H1 (cell line): ENCODE results near the gene WFDC5. TPM values are rescaled to one million over a fixed set of nuclear protein-coding genes. Genes with fewer than 3 reads are reported as not detected.

Source experiments
- CTCF ChIA-PET: fragments of 300-600 bp; sonication (Branson Sonifier 250); formaldehyde crosslinking; loops from one replicate; lab custom pipeline; 2021; ENCODE audit not compliant: partially characterized antibody; lab: Charles Lee
- POLR2A ChIA-PET: fragments of 300-600 bp; sonication (Branson Sonifier 250); formaldehyde crosslinking; loops from one replicate; lab custom pipeline; 2021; ENCODE audit warnings: inconsistent platforms; ENCODE audit not compliant: partially characterized antibody; lab: Charles Lee
- DNase-seq, 2 experiments: peaks; one replicate each; pipeline versions ENCODE4 v3.0.0 to v3.0.0-alpha.2; 2010 to 2022; ENCODE audit warnings: low spot score in 2 of 2, low read depth in 1 of 2, mixed read lengths in 1 of 2
- FAIRE-seq: peaks from 2 replicates; lab custom pipeline; 2011; peaks lifted over from hg19 to GRCh38; lab: Jason Lieb, UNC
- H2AFZ ChIP-seq: 2 replicates; pipeline ENCODE4 v1.8.1; 2012; ENCODE audit warnings: low read length, inconsistent platforms
- H2AK5ac ChIP-seq: 2 replicates; pipeline ENCODE4 v1.6.1; 2013; ENCODE audit warnings: low read depth, low read length
- H2BK120ac ChIP-seq: replicated peaks from 2 replicates; pipeline ENCODE3; 2013; ENCODE audit warnings: low read depth, low read length, inconsistent platforms
- H2BK12ac ChIP-seq: 2 replicates; pipeline ENCODE4 v1.6.1; 2013; ENCODE audit warnings: low read depth, low read length
- H2BK15ac ChIP-seq: 2 replicates; pipeline ENCODE4 v1.6.1; 2013; ENCODE audit warnings: low read length
- H2BK20ac ChIP-seq: 2 replicates; pipeline ENCODE4 v1.6.1; 2013; ENCODE audit warnings: low read length
- H2BK5ac ChIP-seq: 2 replicates; pipeline ENCODE4 v1.6.1; 2013; ENCODE audit warnings: low read depth, low read length
- H3K14ac ChIP-seq: 2 replicates; pipeline ENCODE4 v1.6.1; 2013; ENCODE audit warnings: inconsistent platforms; ENCODE audit not compliant: insufficient read length
- H3K18ac ChIP-seq: 2 replicates; pipeline ENCODE4 v1.6.1; 2013; ENCODE audit warnings: low read length; ENCODE audit errors: extremely low read depth
- H3K23ac ChIP-seq: 2 replicates; pipeline ENCODE4 v1.6.1; 2013; ENCODE audit warnings: inconsistent platforms; ENCODE audit not compliant: insufficient read length
- H3K23me2 ChIP-seq: 2 replicates; pipeline ENCODE4 v1.6.1; 2013; ENCODE audit warnings: low read depth, low read length
- H3K27ac ChIP-seq: 2 replicates; pipeline ENCODE4 v1.6.1; 2011; ENCODE audit warnings: low read depth, low read length, inconsistent platforms
- H3K27me3 ChIP-seq, 4 experiments: replicated peaks in 1 of 4; 1 replicate in 1 of 4; 2 replicates in 3 of 4; pipeline versions ENCODE4 v1.6.1 to v1.8.1; 2011 to 2013; ENCODE audit warnings: low read length in 3 of 4, mild to moderate bottlenecking in 3 of 4, inconsistent platforms in 2 of 4, mixed read lengths in 2 of 4, moderate library complexity in 1 of 4; ENCODE audit not compliant: control insufficient read depth in 3 of 4, insufficient read depth in 3 of 4; ENCODE audit errors: extremely low read depth in 1 of 4
- H3K36me3 ChIP-seq, 4 experiments: 2 replicates each; pipeline versions ENCODE4 v1.6.1 to v1.8.1; 2011 to 2013; ENCODE audit warnings: mild to moderate bottlenecking in 4 of 4, low read length in 3 of 4, moderate library complexity in 2 of 4, control low read depth in 1 of 4, inconsistent platforms in 1 of 4; ENCODE audit not compliant: insufficient read depth in 4 of 4, control insufficient read depth in 2 of 4
- H3K4ac ChIP-seq: replicated peaks from 2 replicates; pipeline ENCODE3; 2013; ENCODE audit warnings: low read length, low read depth, mixed read lengths, inconsistent platforms; ENCODE audit not compliant: insufficient read length
- H3K4me1 ChIP-seq, 4 experiments: replicated peaks in 1 of 4; 1 replicate in 1 of 4; 2 replicates in 3 of 4; pipeline versions ENCODE4 v1.6.1 to v1.8.1; 2011 to 2013; ENCODE audit warnings: low read length in 3 of 4, inconsistent platforms in 2 of 4, mixed read lengths in 1 of 4; ENCODE audit not compliant: insufficient read depth in 4 of 4, control insufficient read depth in 3 of 4
- H3K4me2 ChIP-seq, 2 experiments: 2 replicates each; pipeline versions ENCODE4 v1.6.1 to v1.8.1; 2011 to 2013; ENCODE audit warnings: low read depth in 2 of 2, low read length in 2 of 2, control low read depth in 1 of 2, inconsistent platforms in 1 of 2, mild to moderate bottlenecking in 1 of 2; ENCODE audit not compliant: insufficient read depth in 1 of 2
- H3K4me3 ChIP-seq, 4 experiments: fragments of 200-600, 300-600 bp in 1 of 4; sonication (generic), shearing (Covaris generic), sonication (Bioruptor Twin) in 1 of 4; 2 replicates each; pipeline versions ENCODE4 v1.5.1 to v1.8.1; 2011 to 2016; ENCODE audit warnings: low read length in 4 of 4, low read depth in 3 of 4, control low read depth in 2 of 4, inconsistent platforms in 2 of 4, mild to moderate bottlenecking in 2 of 4, mixed read lengths in 1 of 4, moderate library complexity in 1 of 4; ENCODE audit not compliant: insufficient read depth in 2 of 4; ENCODE audit errors: extremely low read depth in 1 of 4
- H3K56ac ChIP-seq: replicated peaks from 2 replicates; pipeline ENCODE3; 2013; ENCODE audit warnings: low read depth, mild to moderate bottlenecking, mixed read lengths, low read length, inconsistent platforms; ENCODE audit not compliant: insufficient read length
- H3K79me1 ChIP-seq: 2 replicates; pipeline ENCODE4 v1.6.1; 2013; ENCODE audit warnings: low read depth, low read length, control low read depth
- H3K79me2 ChIP-seq, 2 experiments: 2 replicates each; pipeline versions ENCODE4 v1.6.1 to v1.8.1; 2012 to 2013; ENCODE audit warnings: low read length in 2 of 2, mild to moderate bottlenecking in 2 of 2, inconsistent platforms in 1 of 2; ENCODE audit not compliant: insufficient read depth in 2 of 2, control insufficient read depth in 1 of 2
- H3K9ac ChIP-seq, 4 experiments: replicated peaks in 1 of 4; 1 replicate in 1 of 4; 2 replicates in 3 of 4; pipeline versions ENCODE4 v1.6.1 to v1.8.1; 2011 to 2013; ENCODE audit warnings: low read depth in 3 of 4, low read length in 3 of 4, control low read depth in 2 of 4, mild to moderate bottlenecking in 2 of 4, moderate library complexity in 2 of 4, inconsistent platforms in 1 of 4; ENCODE audit errors: extremely low read depth in 1 of 4
- H3K9me3 ChIP-seq, 2 experiments: 2 replicates each; pipeline versions ENCODE4 v1.6.1 to v1.8.1; 2012 to 2013; ENCODE audit warnings: mild to moderate bottlenecking in 2 of 2, moderate library complexity in 2 of 2, control low read depth in 1 of 2, inconsistent platforms in 1 of 2, low read depth in 1 of 2, low read length in 1 of 2, mixed read lengths in 1 of 2; ENCODE audit not compliant: insufficient read depth in 2 of 2
- H4K20me1 ChIP-seq, 2 experiments: replicated peaks in 1 of 2; 2 replicates each; pipeline versions ENCODE3 to v1.8.1; 2011 to 2013; ENCODE audit warnings: inconsistent platforms in 2 of 2, low read length in 2 of 2, mild to moderate bottlenecking in 1 of 2; ENCODE audit not compliant: insufficient read depth in 2 of 2, control insufficient read depth in 1 of 2
- H4K5ac ChIP-seq: 2 replicates; pipeline ENCODE4 v1.6.1; 2013; ENCODE audit warnings: low read length, low read depth, mixed read lengths, inconsistent platforms; ENCODE audit not compliant: insufficient read length
- H4K8ac ChIP-seq: 2 replicates; pipeline ENCODE4 v1.8.0; 2013; ENCODE audit warnings: mild to moderate bottlenecking, moderate library complexity, low read length, inconsistent platforms; ENCODE audit not compliant: insufficient read depth; ENCODE audit errors: extremely low read depth
- H4K91ac ChIP-seq: replicated peaks from 2 replicates; pipeline ENCODE3; 2013; ENCODE audit warnings: low read length, mixed read lengths, inconsistent platforms; ENCODE audit not compliant: insufficient read length
- RBBP5 ChIP-seq: IDR thresholded peaks from 2 replicates; pipeline ENCODE4 v1.7.1; 2012; ENCODE audit warnings: low read depth, mild to moderate bottlenecking, inconsistent platforms, low read length, moderate library complexity, borderline replicate concordance
- SP2 ChIP-seq: IDR thresholded peaks from 2 replicates; pipeline ENCODE4 v1.6.1; 2012; ENCODE audit warnings: mild to moderate bottlenecking, low read length, inconsistent platforms
- WGBS, 2 experiments: shearing (Covaris generic) in 1 of 2; methylation state at CpG; one replicate each; pipeline versions ENCODE4 v1.1.6 to v1.1.7; 2013 to 2015; ENCODE audit warnings: low lambda C conversion rate in 2 of 2, mixed read lengths in 2 of 2, inconsistent platforms in 1 of 2, low coverage in 1 of 2, missing lambda C conversion rate in 1 of 2; ENCODE audit not compliant: insufficient replicate concordance in 2 of 2, insufficient coverage in 1 of 2, insufficient read length in 1 of 2; ENCODE audit errors: extremely low coverage in 1 of 2, missing lambda C conversion rate in 1 of 2; 5-methylcytosine and 5-hydroxymethylcytosine counted together
- polyA plus RNA-seq, 7 experiments: library from polyadenylated mRNA; depleted of rRNA in 3 of 7; stranded (reverse) in 5 of 7; unstranded in 2 of 7; fragments of >200 nt in 5 of 7; fragments of 200-250 nt in 2 of 7; gene quantifications; 1 replicate in 5 of 7; 2 replicates in 1 of 7; 4 replicates in 1 of 7; pipeline versions ENCODE4 v1.2.1 to v1.2.3, GENCODE V29; 2011 to 2013; ENCODE audit warnings: missing spikeins in 2 of 7, mixed read lengths in 2 of 7
- total RNA-seq: library from RNA; stranded (reverse); fragmentation: NEBNext Ultra II Directional; extraction: Animal tissue kit (Norgen Biotek cat#: 25700); gene quantifications from 2 replicates; pipeline ENCODE4 v1.2.1, GENCODE V29; 2021
- TF ChIP-seq, protein P1 (sequence below), 3 experiments: IDR thresholded peaks; 1 replicate in 2 of 3; 2 replicates in 1 of 3; pipeline versions ENCODE4 v1.5.1 to v1.6.1; 2011; ENCODE audit warnings: low read length in 3 of 3, mild to moderate bottlenecking in 3 of 3, inconsistent platforms in 2 of 3, low read depth in 1 of 3, moderate library complexity in 1 of 3; ENCODE audit not compliant: insufficient read depth in 1 of 3; ENCODE audit errors: control extremely low read depth in 1 of 3

The WFDC5 gene
- total and polyA plus RNA-seq, 2 of the 8 experiments (the other 6 are each of a cell fraction or from before 2014, with no cell fraction given), result not detected

DNA sequence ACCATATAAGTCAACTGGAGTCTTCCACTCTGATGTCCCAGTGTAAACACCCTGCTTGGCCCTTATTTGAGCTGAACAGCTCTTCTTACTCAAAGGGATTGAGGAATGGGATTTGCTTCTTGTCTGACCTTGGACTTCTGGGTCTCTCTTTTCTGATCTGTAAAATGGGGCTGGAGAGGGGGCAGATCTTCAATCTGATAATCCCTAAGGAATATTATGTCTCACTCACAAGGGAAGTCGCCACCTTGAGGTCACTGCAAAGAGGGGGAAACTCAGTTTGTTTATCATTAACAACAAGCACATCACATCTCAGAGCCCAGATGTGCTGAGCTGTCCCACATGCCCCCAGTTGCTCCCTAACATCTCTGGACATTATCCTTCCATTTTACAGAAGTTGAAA is 29.1 kb downstream of the WFDC5 start:
- Histone ChIP-seq H2BK120ac (no peak overlapping the region), H4K5ac (no peak overlapping the region), H3K4me1 (no peaks in the 10 kb centered on the region; a peak in 1 of 7 replicates), H2BK12ac (no peak overlapping the region), H2BK5ac (no peak overlapping the region), H3K23me2 (no peaks in the 10 kb centered on the region), H3K4ac (no peak overlapping the region), H2BK15ac (no peak overlapping the region), H3K56ac (no peak overlapping the region), H2AFZ (no peak overlapping the region), H2BK20ac (no peak overlapping the region), H4K20me1 (no peaks in the 10 kb centered on the region), H3K27me3 (no peaks in the 10 kb centered on the region), H3K4me3 (no peak overlapping the region), H3K79me2 (no peaks in the 10 kb centered on the region), H3K14ac (no peak overlapping the region), H4K8ac (no peak overlapping the region), H3K9me3 (peaks cover 3 to 9% of the 10 kb centered on the region in 2 experiments; a peak in 3 of 4 replicates), H3K4me2 (no peak overlapping the region), H2AK5ac (no peak overlapping the region), H3K79me1 (no peaks in the 10 kb centered on the region), H3K27ac (no peak overlapping the region), H4K91ac (no peak overlapping the region), H3K23ac (no peak overlapping the region), H3K36me3 (peaks cover 0 to 20% (median 3%) of the 10 kb centered on the region in 4 experiments; a peak in 4 of 8 replicates), H3K9ac (no peak overlapping the region), H3K18ac (no peak overlapping the region)
- 100% methylated on average over 1 of the region's 1 CpG; no CpG with 5 or more reads in 1 of the 2 experiments for WGBS, 2 experiments
- POLR2A ChIA-PET, result interaction anchor here (1.3 kb wide), 1 partner anchor 10 kb away, joined by 3 read pairs; no protein-coding TSS in a partner anchor
- DNase-seq (no peak), FAIRE-seq (no peak)
- TF ChIP-seq RBBP5 (no peak), SP2 (no peak)
- TF ChIP-seq, protein P1, sequence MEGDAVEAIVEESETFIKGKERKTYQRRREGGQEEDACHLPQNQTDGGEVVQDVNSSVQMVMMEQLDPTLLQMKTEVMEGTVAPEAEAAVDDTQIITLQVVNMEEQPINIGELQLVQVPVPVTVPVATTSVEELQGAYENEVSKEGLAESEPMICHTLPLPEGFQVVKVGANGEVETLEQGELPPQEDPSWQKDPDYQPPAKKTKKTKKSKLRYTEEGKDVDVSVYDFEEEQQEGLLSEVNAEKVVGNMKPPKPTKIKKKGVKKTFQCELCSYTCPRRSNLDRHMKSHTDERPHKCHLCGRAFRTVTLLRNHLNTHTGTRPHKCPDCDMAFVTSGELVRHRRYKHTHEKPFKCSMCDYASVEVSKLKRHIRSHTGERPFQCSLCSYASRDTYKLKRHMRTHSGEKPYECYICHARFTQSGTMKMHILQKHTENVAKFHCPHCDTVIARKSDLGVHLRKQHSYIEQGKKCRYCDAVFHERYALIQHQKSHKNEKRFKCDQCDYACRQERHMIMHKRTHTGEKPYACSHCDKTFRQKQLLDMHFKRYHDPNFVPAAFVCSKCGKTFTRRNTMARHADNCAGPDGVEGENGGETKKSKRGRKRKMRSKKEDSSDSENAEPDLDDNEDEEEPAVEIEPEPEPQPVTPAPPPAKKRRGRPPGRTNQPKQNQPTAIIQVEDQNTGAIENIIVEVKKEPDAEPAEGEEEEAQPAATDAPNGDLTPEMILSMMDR (IDR thresholded peaks at IDR 0.05; ENCODE audit: control extremely low read depth in 1 of 3, insufficient read depth in 1 of 3, low read depth in 1 of 3, low read length in 3 of 3), result peak in 1 of 3 experiments; percentile 33; a peak in 1 of 4 replicates
- CTCF ChIA-PET, result interaction anchor here (0.9 to 4.7 kb wide), 6 partner anchors 10 to 74 kb away, joined by 3 to 22 read pairs (median 6); no protein-coding TSS in a partner anchor
